Vagina (tissue), 2 donors: ENCODE results near the gene CBX2. TPM values are rescaled to one million over a fixed set of nuclear protein-coding genes. Genes with fewer than 3 reads are reported as not detected.

Source experiments
- DNase-seq, 2 donors: peaks; one replicate each; pipeline ENCODE4 v3.0.0-alpha.2; 2017; ENCODE audit errors: extremely low spot score in 2 of 2
- H3K27ac ChIP-seq: fragments of 200-600 bp; sonication (generic); one replicate; pipeline ENCODE4 v1.5.1; 2019
- H3K27me3 ChIP-seq: fragments of 200-600 bp; sonication (generic); one replicate; pipeline ENCODE4 v1.5.1; 2019
- H3K36me3 ChIP-seq, 2 donors: fragments of 200-600 bp; sonication (generic); one replicate each; pipeline ENCODE4 v1.5.1; 2017 to 2019
- H3K4me1 ChIP-seq: fragments of 200-600 bp; sonication (generic); one replicate; pipeline ENCODE4 v1.5.1; 2019
- H3K4me3 ChIP-seq, 2 donors: fragments of 200-600 bp; sonication (generic); 1 replicate in 1 of 2; 2 replicates in 1 of 2; pipeline ENCODE4 v1.5.1; 2016 to 2019
- H3K9me3 ChIP-seq: fragments of 200-600 bp; sonication (generic); one replicate; pipeline ENCODE4 v1.5.1; 2019
- POLR2A ChIP-seq, 2 donors: fragments of 450-650 bp; IDR thresholded peaks; one replicate each; pipeline ENCODE4 v1.6.1; 2017; ENCODE audit warnings: antibody characterized with exemption in 2 of 2, mild to moderate bottlenecking in 2 of 2, moderate library complexity in 2 of 2
- POLR2AphosphoS5 ChIP-seq, 2 donors: sonication (generic); formaldehyde crosslinking; IDR thresholded peaks; one replicate each; pipeline ENCODE4 v1.9.0; 2017; ENCODE audit warnings: antibody characterized with exemption in 2 of 2, mild to moderate bottlenecking in 2 of 2, low read depth in 1 of 2; ENCODE audit not compliant: insufficient read depth in 1 of 2
- intact Hi-C: fragments of 100-400 bp; cut with DNase I; formaldehyde crosslinking; loops from one replicate; pipeline ENCODE4 v1.15.1; 2023
- total RNA-seq: library from RNA; depleted of rRNA; stranded (reverse); fragments of >200 nt; gene quantifications from one replicate; pipeline ENCODE4 v1.2.3, GENCODE V29; 2016

The CBX2 gene
- total RNA-seq, 1 donor from 2014 or later: 5.6 TPM

DNA sequence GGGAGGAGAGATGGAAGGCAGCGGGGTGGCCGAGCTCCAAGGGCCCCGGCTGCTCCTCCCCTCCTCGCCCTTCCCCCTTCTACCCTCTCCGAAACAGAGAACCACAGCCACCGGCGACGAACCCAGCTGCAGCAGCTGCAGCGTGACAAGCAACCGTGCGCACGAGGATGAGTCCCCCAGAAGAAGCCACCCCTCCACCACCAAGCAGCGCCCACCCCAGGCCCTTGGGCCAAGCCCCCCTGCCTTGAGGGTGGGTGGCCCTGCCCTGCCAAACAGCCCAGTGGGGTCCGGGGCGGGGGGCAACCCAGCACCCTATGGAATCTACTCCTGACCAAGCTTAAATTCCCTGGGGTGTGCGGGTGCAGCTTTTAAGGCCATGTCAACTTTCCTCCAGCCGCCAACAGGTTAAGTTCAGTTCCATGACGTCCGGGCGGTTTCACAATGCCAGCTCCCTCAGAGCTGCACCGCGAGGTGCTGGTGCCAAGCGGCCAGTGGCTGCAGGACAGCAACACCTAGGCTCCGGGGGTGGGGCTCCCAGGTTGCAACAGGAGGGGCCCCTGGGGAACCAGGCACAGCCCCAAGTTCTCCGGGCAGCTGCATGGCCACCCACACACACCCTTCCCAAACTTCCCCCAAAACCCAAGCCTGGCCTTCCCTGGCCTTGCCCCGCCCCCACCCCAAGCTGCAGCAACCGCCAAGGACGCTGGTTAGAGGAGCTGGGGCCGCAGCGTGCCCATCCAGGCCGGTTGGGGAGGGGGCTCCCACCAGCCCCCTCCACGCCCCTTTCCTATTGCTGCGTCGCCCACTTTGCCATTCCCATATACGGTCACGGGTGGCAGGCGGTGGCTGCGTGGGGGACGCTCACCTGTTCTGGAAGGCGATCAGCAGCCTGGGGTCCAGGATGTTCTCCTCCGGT, 59.3 kb downstream of the CBX2 start:
- no peaks in the 10 kb centered on the region for H3K9me3 ChIP-seq
- H3K4me1 ChIP-seq: peaks cover 60% of the 10 kb centered on the region
- no peak overlapping the region for H3K27ac ChIP-seq
- no peak for DNase-seq
- TF ChIP-seq POLR2AphosphoS5 (IDR thresholded peaks at IDR 0.05; ENCODE audit: insufficient read depth in 1 of 2, low read depth in 1 of 2) (peak in 1 of 2 donors; percentile 24), POLR2A (IDR thresholded peaks at IDR 0.05) (no peak)
- peaks cover 0 to 17% of the 10 kb centered on the region in 2 donors for H3K36me3 ChIP-seq
- peak overlapping the region; percentile 72 to 75 for H3K4me3 ChIP-seq
- peaks cover 9% of the 10 kb centered on the region for H3K27me3 ChIP-seq
- intact Hi-C loops: no loop called here

Other genes starting within 250 kb of the CBX2 start
- 3.7 TPM for gene RBFOX3, start 167.1 kb upstream of the CBX2 start, total RNA-seq
- not detected for gene ENPP7, start 47.2 kb upstream of the CBX2 start, total RNA-seq
- gene CBX8, start 18.9 kb downstream of the CBX2 start, total RNA-seq: 0.98 TPM
- 13.0 TPM for gene CBX4, start 61.3 kb downstream of the CBX2 start, total RNA-seq